CD1c-positive myeloid dendritic cell (primary cell): Measurements from ENCODE around the gene ZNF484.
A peak's percentile ranks its signal among the peaks of the same experiment; 100 is the strongest.
"Not testable (repeated sequence)": the region's sequence is repeated elsewhere in the genome, so short reads cannot be mapped to it uniquely, and the experiment has no call there.

Experiments
- DNase-seq: peaks from one replicate; pipeline ENCODE4 v3.0.0-alpha.2; 2016; ENCODE audit errors: extremely low spot score

Gene ZNF484

DNA sequence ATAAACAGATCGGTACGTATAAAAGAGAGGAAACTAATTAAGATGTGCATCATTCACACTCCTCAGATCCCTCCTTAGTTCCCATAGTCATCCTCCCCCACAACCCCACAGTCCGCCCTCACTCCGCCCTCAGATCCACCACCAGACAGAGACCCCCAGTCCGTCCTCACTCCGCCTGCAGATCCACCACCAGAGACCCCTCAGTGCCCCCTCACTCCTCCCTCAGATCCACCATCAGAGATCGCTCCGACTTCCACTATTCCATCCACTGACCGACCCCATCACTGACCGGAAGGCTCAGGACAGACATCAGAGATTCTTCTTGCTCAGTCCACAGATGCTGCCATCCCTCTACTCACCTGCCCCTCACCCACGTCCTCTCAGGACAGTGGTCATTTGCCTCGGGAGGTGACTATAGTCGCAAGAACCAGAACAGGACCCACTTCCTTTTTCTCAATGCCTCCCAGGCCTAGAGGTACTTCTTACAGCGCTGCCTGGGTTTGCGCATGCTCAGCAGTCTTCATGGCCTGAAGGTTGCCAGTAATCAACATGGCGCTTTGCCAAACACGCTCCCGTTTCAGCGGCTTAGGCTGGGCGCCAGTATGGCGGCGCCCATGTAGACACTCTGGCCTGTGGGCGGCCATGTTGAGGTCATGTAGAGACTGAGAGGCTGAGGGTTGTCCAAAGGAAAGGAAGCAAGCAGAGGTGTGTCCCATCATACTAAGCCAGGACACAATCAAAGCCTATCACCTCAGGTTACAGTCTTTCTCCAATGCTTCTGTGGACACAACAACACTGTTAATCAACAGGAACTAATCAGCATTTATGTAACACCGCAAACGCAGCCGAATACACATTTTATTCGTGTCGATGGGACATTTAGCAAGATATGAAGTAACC is at the start of gene ZNF484:
ZNF484 (minus strand) TSS at position 508 of the 900 bp plus-strand sequence. CDS start 3,009 bp downstream, outside the sequence.
- peak; percentile 99 for DNase-seq

DNA sequence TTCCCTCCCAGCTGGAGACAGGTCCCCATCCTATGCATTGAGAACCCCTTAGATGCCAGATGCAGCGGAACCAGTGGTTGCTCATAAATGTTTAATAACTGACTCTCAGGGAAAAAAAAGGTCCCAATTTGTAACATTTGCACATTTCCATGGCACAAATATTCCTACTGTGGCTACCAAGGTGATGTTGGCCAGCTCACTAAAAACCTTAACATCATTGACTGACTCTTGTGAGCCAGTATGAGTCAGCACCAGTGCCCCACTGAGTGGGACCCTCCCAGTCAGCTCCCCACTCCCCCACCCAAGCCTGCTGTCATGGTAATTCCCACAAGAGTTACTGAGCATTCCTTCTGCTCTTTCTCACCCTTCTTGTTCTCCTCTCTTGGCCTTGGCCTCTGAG is 42.6 kb upstream of the ZNF484 start:
- no peak for DNase-seq

DNA sequence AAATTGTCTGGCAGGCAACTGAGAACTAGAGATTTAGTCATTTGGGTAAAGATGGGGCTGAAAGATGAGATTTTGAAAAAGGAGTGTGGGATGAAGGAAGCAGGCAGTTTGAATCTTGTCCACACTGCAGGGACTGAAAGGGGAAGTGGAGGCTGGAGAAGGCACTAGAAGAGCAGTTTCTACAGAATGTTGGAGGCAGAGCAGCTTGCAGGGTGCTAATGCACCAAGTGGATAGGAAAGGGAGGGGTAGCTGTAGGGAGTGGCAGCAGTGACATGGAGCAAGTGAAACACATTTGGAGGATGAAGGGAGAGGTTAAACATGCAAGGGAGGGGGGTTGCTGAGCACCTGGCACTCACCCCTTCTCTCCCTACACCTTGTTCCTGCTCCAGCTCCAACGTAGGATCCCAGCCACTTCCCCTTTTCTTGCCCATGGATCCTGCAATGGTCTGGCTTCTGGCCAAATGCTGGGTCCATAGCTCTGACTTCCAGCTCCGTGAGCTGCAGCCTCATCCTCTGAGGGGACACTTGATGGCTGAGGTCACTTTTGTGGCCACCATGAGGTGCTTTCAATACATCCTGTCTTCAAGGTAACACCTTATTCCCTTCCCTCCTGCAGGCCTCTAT is 39.5 kb upstream of the ZNF484 start:
- peak; percentile 80 for DNase-seq

DNA sequence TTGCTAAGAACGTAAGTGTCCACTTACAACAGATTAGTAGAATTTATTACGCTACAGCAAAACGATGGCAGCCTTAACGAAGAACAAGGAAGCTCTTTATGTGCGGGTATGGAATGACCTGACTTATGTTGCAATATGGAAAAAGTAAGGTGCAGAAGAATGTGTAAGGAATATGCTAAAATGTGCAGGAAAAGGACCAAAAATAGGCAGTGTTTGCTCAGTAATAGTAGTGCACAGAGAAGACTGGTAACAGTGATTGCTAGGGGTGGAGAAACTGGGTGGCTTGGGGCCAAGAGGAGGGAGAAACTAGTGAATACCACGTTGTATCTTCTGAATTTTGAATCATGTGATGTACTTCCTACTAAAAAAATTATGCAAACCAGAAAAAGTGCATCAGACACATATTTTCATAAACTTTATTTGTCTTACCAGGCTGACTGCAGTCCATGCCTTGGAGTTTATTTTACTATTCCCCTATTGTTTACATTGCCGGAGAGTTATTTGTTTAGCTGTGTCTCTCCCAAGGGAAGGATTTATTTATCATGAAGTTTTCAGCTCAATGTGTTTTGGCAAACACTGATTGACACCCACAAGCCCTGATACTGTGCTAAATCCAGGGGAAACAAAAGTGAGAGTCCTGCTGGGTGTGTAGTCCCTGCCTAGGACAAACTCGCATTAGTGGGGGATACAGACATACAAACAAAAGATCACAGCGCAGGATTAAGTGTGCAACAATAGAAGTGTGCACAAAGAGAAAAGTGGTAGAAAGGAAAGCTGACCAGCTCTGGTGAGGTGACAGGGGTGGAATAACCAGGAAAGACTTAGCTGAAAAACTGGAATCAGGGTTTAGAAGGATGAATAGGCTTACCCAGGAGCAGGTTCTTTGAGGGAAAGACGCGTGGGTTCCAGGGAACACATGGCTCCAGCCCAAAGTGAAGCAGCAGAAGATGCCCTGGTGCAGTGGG is 34.0 kb upstream of the ZNF484 start:
- DNase-seq: peak; percentile 17

DNA sequence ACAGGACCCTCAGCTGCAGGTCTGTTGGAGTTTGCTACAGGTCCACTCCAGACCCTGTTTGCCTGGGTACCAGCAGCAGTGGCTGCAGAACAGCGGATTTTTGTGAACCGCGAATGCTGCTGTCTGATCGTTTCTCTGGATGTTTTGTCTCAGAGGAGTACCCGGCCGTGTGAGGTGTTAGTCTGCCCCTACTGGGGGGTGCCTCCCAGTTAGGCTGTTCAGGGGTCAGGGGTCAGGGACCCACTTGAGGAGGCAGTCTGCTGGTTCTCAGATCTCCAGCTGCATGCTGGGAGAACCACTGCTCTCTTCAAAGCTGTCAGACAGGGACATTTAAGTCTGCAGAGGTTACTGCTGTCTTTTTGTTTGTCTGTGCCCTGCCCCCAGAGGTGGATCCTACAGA is 27.3 kb upstream of the ZNF484 start:
- not testable (repeated sequence) for DNase-seq

DNA sequence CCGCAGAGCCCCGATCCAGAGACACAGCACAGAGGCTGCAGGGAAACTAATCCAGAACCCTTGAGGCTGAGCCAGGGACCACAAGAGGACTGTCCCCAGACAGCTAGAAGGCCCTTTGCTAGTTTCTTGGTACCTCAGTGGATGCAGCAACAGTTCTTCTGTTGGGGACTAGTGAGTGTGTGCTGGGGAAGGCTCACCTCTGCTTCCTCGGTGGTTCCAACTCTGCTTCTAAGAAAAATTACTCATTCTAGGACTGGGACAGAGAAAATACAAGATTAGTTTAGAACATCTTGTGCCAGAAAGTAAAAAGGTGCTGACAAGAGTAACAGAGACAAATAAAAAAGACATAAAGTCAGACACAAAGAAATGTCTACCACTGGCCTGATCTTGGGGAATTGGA is 19.5 kb upstream of the ZNF484 start:
- DNase-seq: no peak

DNA sequence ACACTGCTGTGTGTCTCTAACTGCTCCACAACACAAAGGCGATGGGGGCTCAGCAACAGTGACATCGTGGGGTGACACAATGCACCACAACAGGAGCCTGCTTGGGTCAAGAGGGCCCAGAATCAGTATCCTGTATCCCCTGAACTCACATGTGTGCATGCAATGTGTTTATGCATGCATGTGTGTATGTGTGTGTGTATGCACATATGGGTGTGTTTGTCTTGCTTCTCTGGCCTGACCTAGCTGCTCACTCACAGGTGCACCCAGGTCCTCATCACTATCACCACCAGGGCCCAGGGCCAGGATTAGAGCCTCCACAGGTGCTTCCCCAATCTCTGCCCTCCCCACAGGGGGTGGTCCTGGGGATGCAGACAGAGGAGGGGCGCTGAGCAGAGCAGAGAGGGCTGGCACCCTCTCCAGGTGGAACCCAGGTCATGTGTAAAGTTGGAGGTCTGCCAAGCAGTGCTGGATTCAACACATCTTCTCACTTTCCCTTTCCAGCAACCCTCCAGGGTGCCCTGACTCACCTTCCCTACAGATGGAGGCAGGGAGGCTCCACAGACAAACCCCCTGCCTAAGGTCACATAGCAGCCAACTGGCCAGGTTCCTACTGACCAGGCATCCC is 18.1 kb upstream of the ZNF484 start:
- no peak for DNase-seq

DNA sequence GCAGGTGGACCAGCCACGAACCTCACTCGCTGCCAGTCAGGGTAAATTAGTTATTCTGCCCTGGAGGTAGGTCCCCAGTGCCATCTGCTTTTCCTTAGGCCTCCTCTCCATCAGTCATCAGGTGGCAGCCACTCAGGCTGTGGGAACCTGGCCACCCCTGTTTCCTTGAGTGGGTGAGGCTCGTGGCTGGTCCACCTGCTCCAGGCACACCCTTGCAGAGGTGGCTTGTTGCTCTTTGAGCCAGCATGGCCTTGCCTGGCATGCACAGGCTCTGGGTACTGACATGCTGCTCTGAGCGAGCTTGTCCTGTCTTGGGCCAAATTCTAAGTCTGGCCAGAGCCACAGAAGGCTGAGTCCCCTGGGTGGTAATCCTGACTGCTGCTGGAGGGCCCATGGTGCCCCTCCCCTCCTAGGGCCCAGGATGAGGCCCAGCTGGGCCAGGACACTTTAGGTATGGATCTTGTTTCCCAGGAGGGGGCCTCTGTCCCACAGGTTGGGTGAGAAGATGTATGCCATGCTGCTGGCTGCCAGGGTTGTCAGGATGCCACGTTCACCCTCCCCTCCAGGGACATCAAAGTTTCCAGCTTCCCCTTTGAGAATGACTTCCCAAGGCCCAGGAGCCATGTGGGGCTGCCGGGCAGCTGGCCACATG is 17.0 kb upstream of the ZNF484 start:
- DNase-seq: no peak

DNA sequence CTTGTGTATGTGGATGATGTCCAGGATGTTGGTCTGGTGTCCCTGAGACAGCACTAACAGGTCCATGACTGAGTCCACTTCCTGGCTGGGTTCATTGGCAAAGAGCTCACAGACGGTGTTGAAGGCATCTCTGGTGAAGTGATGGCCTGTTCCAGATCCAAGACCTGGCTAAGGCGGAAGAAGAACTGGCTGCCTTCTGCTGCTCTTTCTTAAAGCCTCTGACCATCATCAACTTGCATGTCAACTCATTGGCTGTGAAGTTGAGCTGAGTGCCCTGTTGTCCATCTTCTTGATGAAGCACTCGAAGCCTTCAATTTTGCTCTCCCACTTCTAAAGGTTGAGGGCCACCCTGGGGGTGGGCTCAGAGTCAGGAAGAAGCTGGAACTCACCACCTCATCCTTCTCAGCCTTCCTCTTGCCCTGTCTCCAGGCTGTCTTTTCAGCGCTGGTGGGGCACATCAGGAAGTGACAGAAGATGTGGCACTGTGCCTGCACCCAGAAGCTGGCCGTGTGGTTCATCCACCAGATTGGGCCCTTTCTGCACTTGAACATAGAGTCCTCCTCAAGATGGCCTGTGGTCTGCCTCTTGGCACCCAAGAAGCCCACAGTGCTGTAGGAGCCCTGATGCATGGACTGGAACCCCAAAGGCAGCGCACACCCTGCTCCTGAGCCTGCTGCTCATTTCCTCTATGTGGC is 16.2 kb upstream of the ZNF484 start:
- DNase-seq: not testable (repeated sequence)

DNA sequence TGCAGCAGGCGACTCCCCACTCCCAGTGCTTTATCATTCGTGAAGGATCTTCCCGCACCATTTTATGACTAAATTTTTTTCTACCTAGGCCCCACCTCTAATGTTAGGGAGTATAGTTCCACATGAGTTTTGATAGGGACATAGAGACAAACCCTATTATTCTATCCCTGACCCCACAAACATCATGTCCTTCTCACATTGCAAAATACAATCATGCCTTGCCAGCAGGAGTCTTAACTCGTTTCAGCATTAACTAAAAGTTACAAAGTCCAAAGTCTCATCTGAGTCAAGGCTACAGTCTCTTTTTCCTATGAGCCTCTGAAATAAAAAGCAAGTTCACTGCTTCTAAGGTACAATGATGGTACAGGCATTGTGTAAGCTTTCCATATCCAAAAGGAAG is 14.4 kb upstream of the ZNF484 start:
- not testable (repeated sequence) for DNase-seq

DNA sequence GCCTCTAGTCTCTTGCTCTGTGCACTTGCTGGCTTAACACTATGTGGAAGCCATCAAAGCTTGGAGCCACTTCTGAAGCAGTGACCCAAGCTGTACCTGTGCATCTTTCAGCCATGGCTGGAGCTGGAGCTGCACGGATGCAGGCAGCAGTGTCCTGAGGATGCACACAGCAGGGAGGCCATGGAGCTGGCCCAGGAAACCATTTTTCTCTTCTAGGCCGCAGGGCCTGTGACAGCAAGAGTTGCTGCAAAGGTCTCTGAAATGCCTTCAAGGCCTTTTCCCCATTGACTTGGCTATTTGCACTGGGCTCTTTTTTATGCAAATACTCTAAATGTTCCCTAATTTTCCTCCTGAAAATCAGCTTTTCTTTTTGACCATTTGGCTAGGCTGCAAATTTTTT is 12.9 kb upstream of the ZNF484 start:
- DNase-seq: no peak

DNA sequence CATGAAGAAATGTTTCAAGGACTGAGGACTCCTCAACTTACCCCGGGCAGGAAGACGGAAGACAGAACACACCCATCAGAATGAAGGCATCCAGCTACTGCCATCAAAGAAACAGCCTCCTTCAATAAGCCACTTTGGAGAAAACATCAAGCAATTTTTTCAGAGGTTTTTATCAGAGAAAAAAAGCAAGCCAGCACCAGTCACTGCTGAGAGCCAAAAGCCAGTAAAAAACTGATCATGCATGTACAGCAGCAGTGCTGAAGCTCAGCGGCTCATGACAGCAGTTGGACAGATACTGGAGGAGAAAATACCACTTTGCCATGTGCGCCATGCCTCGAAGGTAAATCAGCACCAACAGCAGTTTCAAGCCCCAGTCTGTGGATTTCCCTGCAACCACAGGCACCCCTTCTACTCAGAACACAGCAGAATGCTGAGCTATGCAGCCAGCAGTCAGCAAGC is 10.1 kb upstream of the ZNF484 start:
- DNase-seq: no peak

DNA sequence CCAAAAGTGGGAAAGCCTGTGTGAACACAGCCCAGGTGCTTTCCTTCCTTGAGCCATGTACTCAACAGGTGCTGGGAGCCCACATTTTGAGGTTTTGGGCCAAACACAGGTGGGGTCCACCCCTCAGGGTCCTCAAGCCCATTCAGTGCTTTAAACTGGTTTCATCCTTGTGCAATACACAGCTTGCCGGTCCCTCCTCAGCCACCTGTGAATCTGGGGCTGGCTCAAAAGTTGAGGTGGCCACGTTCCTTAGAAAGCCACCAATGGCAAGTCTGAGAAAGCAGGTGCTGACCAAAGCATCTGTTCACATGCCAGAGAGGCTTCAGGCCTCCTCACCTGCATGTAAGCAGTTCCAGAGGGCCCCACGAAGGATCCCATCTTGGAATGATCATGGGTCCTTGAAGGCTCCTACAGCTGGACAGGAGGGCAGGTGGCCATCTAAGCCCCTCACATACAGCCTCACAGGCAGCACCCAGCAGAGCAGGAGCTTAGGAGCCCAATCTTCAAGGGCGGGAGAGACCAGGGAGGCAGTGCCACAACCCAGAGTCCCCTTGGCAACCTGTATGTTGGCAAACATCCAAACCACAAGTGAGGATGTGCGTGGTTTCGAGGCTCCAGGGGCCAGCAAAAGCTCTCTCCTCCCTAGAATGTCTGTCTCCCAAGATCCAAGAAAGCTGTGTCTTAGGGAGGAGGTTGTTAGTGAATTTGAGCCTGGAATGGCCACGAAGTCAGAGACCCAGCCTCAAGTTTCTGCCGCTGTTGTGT is 9.2 kb upstream of the ZNF484 start:
- peak; percentile 23 for DNase-seq

DNA sequence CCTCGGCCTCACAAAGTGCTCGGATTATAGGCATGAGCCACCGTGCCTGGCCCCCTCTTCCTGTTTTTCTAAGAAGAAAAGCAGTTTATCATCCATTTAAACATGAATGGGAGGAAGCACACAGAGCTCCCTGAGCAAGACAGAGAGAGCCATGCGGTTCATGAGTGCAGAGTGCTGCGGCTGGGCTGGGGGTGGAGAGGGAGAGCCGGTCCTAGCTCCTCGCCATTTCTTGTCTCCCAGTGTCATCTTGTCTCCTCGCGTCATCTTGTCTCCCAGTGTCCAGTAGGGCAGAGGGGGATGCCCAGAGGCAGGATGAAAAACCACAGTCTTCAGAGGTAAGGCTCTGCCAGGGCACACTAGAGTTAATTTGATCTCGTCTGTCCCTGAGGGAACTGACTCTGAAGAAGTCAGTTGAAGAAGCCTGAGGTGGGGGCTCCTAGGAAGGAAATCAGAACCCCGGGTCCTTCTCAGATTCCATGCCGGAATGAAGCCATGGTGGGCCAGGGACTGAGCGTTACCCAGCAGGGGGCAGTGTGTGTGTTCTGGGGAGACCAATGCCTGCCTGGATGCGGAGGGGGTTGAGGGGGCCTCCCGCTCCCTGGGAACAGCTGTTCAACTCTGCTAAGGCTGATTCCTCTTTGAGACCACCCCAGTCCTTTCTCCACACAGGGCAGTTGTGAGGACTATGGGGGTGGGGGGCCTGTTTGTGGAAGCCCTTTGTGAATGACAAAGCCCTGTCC is 6.0 kb upstream of the ZNF484 start:
- DNase-seq: not testable (repeated sequence)

DNA sequence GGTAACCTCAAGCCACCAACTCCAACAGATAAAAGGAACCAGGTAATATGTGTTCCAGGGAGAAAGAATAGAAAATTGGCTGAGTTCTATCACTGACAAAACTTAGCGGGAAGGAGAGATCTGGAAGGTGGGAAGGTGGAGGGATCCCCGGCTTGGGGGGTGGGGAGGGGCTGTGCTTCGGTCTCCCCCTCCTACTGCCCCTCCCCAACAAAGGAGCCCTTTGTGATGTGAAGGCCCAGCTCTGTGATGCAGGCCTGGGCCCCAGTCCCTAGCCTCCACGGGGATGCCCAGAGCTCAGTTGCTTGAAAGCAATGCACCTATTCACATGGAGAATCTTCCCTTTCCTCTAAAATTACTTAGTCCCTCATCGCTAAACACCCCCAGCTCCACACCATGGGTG is 4.4 kb upstream of the ZNF484 start:
- DNase-seq: no peak

DNA sequence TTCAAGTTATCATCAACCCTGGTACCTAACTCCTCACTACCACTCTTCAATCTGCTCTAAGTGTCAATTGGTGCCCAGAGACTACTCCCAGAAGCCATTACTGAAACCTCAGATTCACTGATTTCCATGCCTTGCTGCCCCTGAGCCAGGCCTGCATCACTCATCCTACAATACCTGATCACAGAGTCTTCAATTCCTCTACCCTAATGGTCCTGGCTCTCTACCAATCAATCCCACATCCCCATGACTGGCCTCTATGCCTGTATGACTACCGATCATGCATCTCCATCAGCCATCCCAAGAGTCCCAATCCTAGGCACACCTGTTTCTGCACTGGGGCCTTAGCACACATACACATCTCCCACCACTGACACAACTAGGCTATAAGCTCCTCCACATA is 2.5 kb downstream of the ZNF484 start:
- DNase-seq: no peak

DNA sequence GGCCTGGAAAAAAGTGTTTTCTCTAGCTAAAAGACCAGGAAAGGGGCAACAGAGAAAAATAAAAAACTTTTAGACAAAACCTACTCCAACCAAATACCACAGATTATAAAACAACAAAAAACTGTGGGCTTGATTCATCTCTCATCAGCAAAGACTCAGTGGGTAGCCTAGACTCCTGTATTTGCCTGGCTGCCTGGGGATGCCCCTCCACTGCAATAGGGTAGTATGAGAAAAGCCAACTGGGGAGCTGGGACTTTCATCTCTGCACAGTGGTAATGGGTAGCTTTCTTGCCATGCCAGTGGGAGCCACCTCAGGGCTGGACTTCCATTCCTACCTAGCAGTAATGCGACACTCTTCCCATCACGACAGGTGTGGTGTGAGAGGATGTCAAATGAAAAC is 7.5 kb downstream of the ZNF484 start:
- DNase-seq: no peak

DNA sequence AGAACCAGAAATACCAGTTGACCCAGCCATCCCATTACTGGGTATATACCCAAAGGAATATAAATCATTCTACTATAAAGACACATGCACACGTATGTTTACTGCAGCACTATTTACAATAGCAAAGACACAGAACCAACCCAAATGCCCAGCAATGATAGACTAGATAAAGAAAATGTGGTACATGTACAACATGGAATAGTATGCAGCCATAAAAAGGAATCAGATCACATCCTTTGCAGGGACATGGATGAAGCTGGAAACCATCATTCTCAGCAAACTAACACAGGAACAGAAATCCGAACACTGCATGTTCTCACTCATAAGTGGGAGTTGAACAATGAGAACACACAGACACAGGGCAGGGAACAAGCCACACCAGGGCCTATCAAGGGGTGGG is 11.2 kb downstream of the ZNF484 start:
- DNase-seq: not testable (repeated sequence)

DNA sequence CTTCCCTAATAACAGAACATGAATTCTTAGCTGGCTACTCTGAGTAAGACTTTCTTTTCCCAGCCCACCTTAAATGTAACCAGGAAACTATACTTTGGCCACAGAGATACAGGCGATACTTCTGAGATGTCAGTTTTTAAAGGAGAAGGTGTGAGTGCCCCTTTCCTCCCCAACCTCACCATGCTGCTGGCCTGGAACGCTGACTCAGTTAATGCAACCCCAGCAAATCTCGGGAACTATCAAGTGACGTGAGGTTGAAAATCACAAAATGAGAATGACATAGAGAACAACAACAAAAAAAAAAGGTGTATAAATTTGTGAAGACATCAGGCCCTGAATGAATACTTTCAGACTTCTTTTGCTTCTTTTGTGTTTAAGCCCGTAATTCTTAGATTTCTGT is 13.7 kb downstream of the ZNF484 start:
- DNase-seq: no peak
